GM12878 (cell line): ENCODE results near the gene SHROOM2. TPM values are rescaled to one million over a fixed set of nuclear protein-coding genes. Genes with fewer than 3 reads are reported as not detected.

ENCODE experiments used
- BCL11A ChIP-seq: IDR thresholded peaks from 2 replicates; pipeline ENCODE4 v1.6.1; 2011; ENCODE audit warnings: low read depth, low read length
- EP300 ChIP-seq, 2 experiments: fragments of 150-350 bp in 1 of 2; IDR thresholded peaks; 2 replicates each; pipeline ENCODE4 v1.6.1; 2011 to 2012; ENCODE audit warnings: low read depth in 2 of 2, low read length in 2 of 2, borderline replicate concordance in 1 of 2, improper control_type of control experiment in 1 of 2, inconsistent platforms in 1 of 2; ENCODE audit not compliant: control insufficient read depth in 1 of 2
- FOS ChIP-seq: IDR thresholded peaks from 3 replicates; pipeline ENCODE4 v1.6.1; 2011; ENCODE audit warnings: borderline replicate concordance; ENCODE audit not compliant: insufficient read length; ENCODE audit errors: extremely low read depth
- IKZF2 ChIP-seq, 2 experiments: fragments of 450-650 bp; IDR thresholded peaks; 2 replicates each; pipeline ENCODE4 v1.6.1; 2017; ENCODE audit warnings: mild to moderate bottlenecking in 2 of 2, moderate library complexity in 2 of 2
- KAT2A ChIP-seq: conservative IDR thresholded peaks from 2 replicates; pipeline ENCODE4 v1.6.1; 2011; ENCODE audit warnings: low read depth, low read length; ENCODE audit not compliant: control insufficient read depth
- MTA2 ChIP-seq: fragments of 450-650 bp; IDR thresholded peaks from 2 replicates; pipeline ENCODE4 v1.6.1; 2016; ENCODE audit warnings: low read depth, mild to moderate bottlenecking, moderate library complexity
- POLR2AphosphoS5 ChIP-seq: IDR thresholded peaks from 2 replicates; pipeline ENCODE4 v1.6.1; 2011; ENCODE audit warnings: mild to moderate bottlenecking, low read length, inconsistent platforms
- POU2F2 ChIP-seq: IDR thresholded peaks from 3 replicates; pipeline ENCODE4 v1.6.1; 2011; ENCODE audit warnings: low read depth, mild to moderate bottlenecking, low read length, borderline replicate concordance
- RCOR1 ChIP-seq: conservative IDR thresholded peaks from 2 replicates; pipeline ENCODE4 v1.6.1; 2012; ENCODE audit warnings: low read depth, low read length, improper control_type of control experiment
- TCF12 ChIP-seq: IDR thresholded peaks from 2 replicates; pipeline ENCODE4 v1.6.1; 2011; ENCODE audit warnings: low read depth, mild to moderate bottlenecking, low read length
- polyA plus RNA-seq, 11 experiments: library from polyadenylated mRNA; depleted of rRNA in 4 of 11; unstranded in 6 of 11; stranded (reverse) in 5 of 11; fragments of >200 nt; fragmentation: Nextera tagmentation in 4 of 11; fragmentation: Illumina TruSeq in 1 of 11; extraction: Ambion mirVana in 4 of 11; extraction: Trizol in 1 of 11; gene quantifications; 1 replicate in 1 of 11; 2 replicates in 10 of 11; pipeline versions ENCODE4 v1.2.1 to v1.2.3, GENCODE V29; 2011 to 2016; ENCODE audit warnings: inconsistent platforms in 2 of 11, missing spikeins in 2 of 11, low read depth in 1 of 11
- total RNA-seq, 4 experiments: library from RNA; depleted of rRNA in 3 of 4; stranded (reverse); fragments of >200 nt in 3 of 4; fragmentation: Illumina TruSeq in 1 of 4; extraction: Trizol in 1 of 4; gene quantifications; 2 replicates each; pipeline versions ENCODE4 v1.2.1 to v1.2.3, GENCODE V29; 2013 to 2021
- TF ChIP-seq, protein P1 (sequence below): fragments of 450-650 bp; IDR thresholded peaks from 2 replicates; pipeline ENCODE4 v1.6.1; 2016; ENCODE audit warnings: mild to moderate bottlenecking, moderate library complexity, borderline replicate concordance
- TF ChIP-seq, protein P2 (sequence below): IDR thresholded peaks from 2 replicates; pipeline ENCODE4 v1.6.1; 2011; ENCODE audit warnings: borderline replicate concordance, low read depth, mild to moderate bottlenecking, moderate library complexity, low read length; ENCODE audit not compliant: insufficient read depth, poor library complexity, severe bottlenecking
- TF ChIP-seq, protein P3 (sequence below): IDR thresholded peaks from 2 replicates; pipeline ENCODE4 v1.6.1; 2012; ENCODE audit warnings: low read depth, low read length, improper control_type of control experiment

Gene SHROOM2
- total and polyA plus RNA-seq, 10 of the 15 experiments (the other 5 are each of a cell fraction or from before 2014, with no cell fraction given), result under 0.01 to 0.15 (median 0.09) TPM; not detected in 2

DNA sequence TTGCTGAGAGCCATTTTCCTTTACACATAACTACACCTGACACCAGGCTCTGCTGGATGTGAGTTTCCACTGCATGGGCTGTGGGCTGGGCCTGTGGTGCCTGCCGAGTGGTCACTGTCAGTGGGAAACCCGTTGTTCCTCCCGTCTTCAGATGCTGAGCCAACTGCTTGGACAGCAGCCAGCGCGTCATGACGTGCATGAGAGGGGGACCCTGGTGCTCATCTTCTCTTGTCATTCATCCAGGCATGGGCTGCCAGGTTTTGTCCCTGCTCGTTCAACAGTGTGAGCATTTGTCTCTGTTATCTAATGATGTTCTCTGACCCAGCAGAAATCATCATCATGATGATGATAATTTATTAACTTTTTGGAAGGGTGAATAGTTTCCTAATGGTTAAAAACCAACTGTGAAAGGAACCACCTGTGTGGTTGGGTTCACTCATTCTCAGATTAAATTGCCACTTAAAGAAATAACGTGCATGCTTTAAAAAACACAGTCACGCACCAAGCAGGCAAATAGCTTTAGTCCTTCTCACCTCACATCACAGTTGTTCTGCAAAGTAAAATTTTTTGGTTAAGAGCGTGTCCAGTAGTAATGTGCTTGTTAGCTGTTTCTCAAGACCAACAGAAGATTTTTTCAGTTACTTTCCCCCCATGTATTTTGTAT, 161.0 kb downstream of the SHROOM2 start (continued):
- TF ChIP-seq, protein P1, sequence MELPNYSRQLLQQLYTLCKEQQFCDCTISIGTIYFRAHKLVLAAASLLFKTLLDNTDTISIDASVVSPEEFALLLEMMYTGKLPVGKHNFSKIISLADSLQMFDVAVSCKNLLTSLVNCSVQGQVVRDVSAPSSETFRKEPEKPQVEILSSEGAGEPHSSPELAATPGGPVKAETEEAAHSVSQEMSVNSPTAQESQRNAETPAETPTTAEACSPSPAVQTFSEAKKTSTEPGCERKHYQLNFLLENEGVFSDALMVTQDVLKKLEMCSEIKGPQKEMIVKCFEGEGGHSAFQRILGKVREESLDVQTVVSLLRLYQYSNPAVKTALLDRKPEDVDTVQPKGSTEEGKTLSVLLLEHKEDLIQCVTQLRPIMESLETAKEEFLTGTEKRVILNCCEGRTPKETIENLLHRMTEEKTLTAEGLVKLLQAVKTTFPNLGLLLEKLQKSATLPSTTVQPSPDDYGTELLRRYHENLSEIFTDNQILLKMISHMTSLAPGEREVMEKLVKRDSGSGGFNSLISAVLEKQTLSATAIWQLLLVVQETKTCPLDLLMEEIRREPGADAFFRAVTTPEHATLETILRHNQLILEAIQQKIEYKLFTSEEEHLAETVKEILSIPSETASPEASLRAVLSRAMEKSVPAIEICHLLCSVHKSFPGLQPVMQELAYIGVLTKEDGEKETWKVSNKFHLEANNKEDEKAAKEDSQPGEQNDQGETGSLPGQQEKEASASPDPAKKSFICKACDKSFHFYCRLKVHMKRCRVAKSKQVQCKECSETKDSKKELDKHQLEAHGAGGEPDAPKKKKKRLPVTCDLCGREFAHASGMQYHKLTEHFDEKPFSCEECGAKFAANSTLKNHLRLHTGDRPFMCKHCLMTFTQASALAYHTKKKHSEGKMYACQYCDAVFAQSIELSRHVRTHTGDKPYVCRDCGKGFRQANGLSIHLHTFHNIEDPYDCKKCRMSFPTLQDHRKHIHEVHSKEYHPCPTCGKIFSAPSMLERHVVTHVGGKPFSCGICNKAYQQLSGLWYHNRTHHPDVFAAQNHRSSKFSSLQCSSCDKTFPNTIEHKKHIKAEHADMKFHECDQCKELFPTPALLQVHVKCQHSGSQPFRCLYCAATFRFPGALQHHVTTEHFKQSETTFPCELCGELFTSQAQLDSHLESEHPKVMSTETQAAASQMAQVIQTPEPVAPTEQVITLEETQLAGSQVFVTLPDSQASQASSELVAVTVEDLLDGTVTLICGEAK, result no peak
- TF ChIP-seq KAT2A (no peak), MTA2 (peak; percentile 79), IKZF2 (IDR thresholded peaks at IDR 0.05) (peak in 1 of 2 experiments; percentile 12; a peak in 2 of 4 replicates), EP300 (IDR thresholded peaks at IDR 0.05; ENCODE audit: borderline replicate concordance in 1 of 2, control insufficient read depth in 1 of 2, low read depth in 2 of 2, low read length in 2 of 2) (peak; percentile 55 to 84; a peak in 2 of 4 replicates), BCL11A (peak; percentile 33; the same call in 1 of the 2 replicates), FOS (no peak), TCF12 (0 out of 2 replicates have a peak, but pooled peaks have one; percentile 59), POLR2AphosphoS5 (no peak), RCOR1 (no peak), POU2F2 (no peak)
- TF ChIP-seq, protein P2, sequence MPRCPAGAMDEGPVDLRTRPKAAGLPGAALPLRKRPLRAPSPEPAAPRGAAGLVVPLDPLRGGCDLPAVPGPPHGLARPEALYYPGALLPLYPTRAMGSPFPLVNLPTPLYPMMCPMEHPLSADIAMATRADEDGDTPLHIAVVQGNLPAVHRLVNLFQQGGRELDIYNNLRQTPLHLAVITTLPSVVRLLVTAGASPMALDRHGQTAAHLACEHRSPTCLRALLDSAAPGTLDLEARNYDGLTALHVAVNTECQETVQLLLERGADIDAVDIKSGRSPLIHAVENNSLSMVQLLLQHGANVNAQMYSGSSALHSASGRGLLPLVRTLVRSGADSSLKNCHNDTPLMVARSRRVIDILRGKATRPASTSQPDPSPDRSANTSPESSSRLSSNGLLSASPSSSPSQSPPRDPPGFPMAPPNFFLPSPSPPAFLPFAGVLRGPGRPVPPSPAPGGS, result no peak
- TF ChIP-seq, protein P3, sequence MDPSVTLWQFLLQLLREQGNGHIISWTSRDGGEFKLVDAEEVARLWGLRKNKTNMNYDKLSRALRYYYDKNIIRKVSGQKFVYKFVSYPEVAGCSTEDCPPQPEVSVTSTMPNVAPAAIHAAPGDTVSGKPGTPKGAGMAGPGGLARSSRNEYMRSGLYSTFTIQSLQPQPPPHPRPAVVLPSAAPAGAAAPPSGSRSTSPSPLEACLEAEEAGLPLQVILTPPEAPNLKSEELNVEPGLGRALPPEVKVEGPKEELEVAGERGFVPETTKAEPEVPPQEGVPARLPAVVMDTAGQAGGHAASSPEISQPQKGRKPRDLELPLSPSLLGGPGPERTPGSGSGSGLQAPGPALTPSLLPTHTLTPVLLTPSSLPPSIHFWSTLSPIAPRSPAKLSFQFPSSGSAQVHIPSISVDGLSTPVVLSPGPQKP, result no peak
- TF ChIP-seq, all 136 proteins: peak for 9
